HEK293T (cell line): ENCODE results near the gene NEK10.

Source experiments
- CTCF ChIA-PET: fragments of 350-600 bp; formaldehyde crosslinking; extraction: SDS; loops from one replicate; lab custom pipeline; 2021; ENCODE audit warnings: antibody characterized with exemption, inconsistent platforms; lab: Yijun Ruan, JAX
- POLR2A ChIA-PET: fragments of 350-600 bp; formaldehyde crosslinking; extraction: SDS; loops from one replicate; lab custom pipeline; 2020; ENCODE audit warnings: antibody characterized with exemption, inconsistent platforms; lab: Yijun Ruan, JAX
- DNase-seq: peaks from one replicate; pipeline ENCODE4 v3.0.0; 2012; ENCODE audit warnings: mixed read lengths; ENCODE audit errors: extremely low spot score
- ARNT ChIP-seq: fragments of 450-650 bp; IDR thresholded peaks from 2 replicates; pipeline ENCODE4 v1.6.1; 2017; ENCODE audit warnings: mild to moderate bottlenecking
- BHLHE40 ChIP-seq: fragments of 450-650 bp; IDR thresholded peaks from 2 replicates; pipeline ENCODE4 v1.6.1; 2016; ENCODE audit warnings: mild to moderate bottlenecking, moderate library complexity, borderline replicate concordance
- CTBP1 ChIP-seq: fragments of 450-650 bp; IDR thresholded peaks from 2 replicates; pipeline ENCODE4 v1.6.1; 2016; ENCODE audit warnings: borderline replicate concordance
- ELF4 ChIP-seq: fragments of 450-650 bp; IDR thresholded peaks from 2 replicates; pipeline ENCODE4 v1.6.1; 2017; ENCODE audit warnings: antibody characterized with exemption
- FOXA1 ChIP-seq: fragments of 450-650 bp; IDR thresholded peaks from 2 replicates; pipeline ENCODE4 v1.6.1; 2016; ENCODE audit warnings: mild to moderate bottlenecking
- FOXK2 ChIP-seq: fragments of 450-650 bp; IDR thresholded peaks from 2 replicates; pipeline ENCODE4 v1.6.1; 2016; ENCODE audit warnings: mild to moderate bottlenecking
- FOXM1 ChIP-seq: fragments of 450-650 bp; IDR thresholded peaks from 2 replicates; pipeline ENCODE4 v1.6.1; 2017; ENCODE audit warnings: mild to moderate bottlenecking, borderline replicate concordance
- HDGF ChIP-seq: fragments of 450-650 bp; IDR thresholded peaks from 2 replicates; pipeline ENCODE4 v1.6.1; 2017; ENCODE audit warnings: antibody characterized with exemption, borderline replicate concordance
- L3MBTL2 ChIP-seq: fragments of 450-650 bp; conservative IDR thresholded peaks from 2 replicates; pipeline ENCODE4 v1.6.1; 2016; ENCODE audit warnings: mild to moderate bottlenecking
- LEF1 ChIP-seq: fragments of 450-650 bp; IDR thresholded peaks from 2 replicates; pipeline ENCODE4 v1.6.1; 2017; ENCODE audit warnings: mild to moderate bottlenecking, borderline replicate concordance
- NFRKB ChIP-seq: fragments of 450-650 bp; IDR thresholded peaks from 2 replicates; pipeline ENCODE4 v1.6.1; 2016; ENCODE audit warnings: mild to moderate bottlenecking, moderate library complexity
- PKNOX1 ChIP-seq: fragments of 450-650 bp; IDR thresholded peaks from 2 replicates; pipeline ENCODE4 v1.6.1; 2016
- SP1 ChIP-seq: fragments of 450-650 bp; IDR thresholded peaks from 2 replicates; pipeline ENCODE4 v1.6.1; 2017
- SUZ12 ChIP-seq: fragments of 450-650 bp; IDR thresholded peaks from 2 replicates; pipeline ENCODE4 v1.6.1; 2016; ENCODE audit warnings: mild to moderate bottlenecking
- TARDBP ChIP-seq: fragments of 450-650 bp; IDR thresholded peaks from 2 replicates; pipeline ENCODE4 v1.6.1; 2016
- ZNF384 ChIP-seq: fragments of 450-650 bp; IDR thresholded peaks from 2 replicates; pipeline ENCODE4 v1.6.1; 2016

NEK10 gene

GRCh38 chr3:27326202-27326601, 43.0 kb downstream of the NEK10 start:
- ChIA-PET CTCF (no interaction called here), POLR2A (no interaction called here)
- DNase-seq = no peak
- TF ChIP-seq NFRKB (no peak), SUZ12 (no peak), ZNF384 (no peak), FOXM1 (no peak), L3MBTL2 (no peak), PKNOX1 (no peak), SP1 (no peak), ARNT (no peak), FOXK2 (no peak), ELF4 (no peak), HDGF (no peak), FOXA1 (no peak), TARDBP (no peak), BHLHE40 (no peak)

GRCh38 chr3:27325419-27325818, 43.8 kb downstream of the NEK10 start:
- TF ChIP-seq HDGF = no peak
- no peak for TF ChIP-seq BHLHE40
- no peak for TF ChIP-seq PKNOX1
- TF ChIP-seq FOXM1 = no peak
- no peak for TF ChIP-seq LEF1
- no peak for TF ChIP-seq CTBP1
- TF ChIP-seq NFRKB = no peak
- no peak for TF ChIP-seq L3MBTL2
- no peak for TF ChIP-seq SUZ12
- no peak for TF ChIP-seq SP1
- TF ChIP-seq FOXA1 = no peak
- TF ChIP-seq FOXK2 = no peak
- TF ChIP-seq ELF4 = no peak
- TF ChIP-seq TARDBP = no peak
- no peak for TF ChIP-seq ARNT
- ChIA-PET CTCF (interaction anchor here (0.8 kb wide), 1 partner anchor 24 kb away, joined by 3 read pairs; no protein-coding TSS in a partner anchor), POLR2A (no interaction called here)
- DNase-seq = peak; percentile 11

GRCh38 chr3:27324686-27325085, 44.5 kb downstream of the NEK10 start:
- ChIA-PET CTCF (interaction anchor here (0.8 kb wide), 1 partner anchor 25 kb away, joined by 3 read pairs; no protein-coding TSS in a partner anchor), POLR2A (no interaction called here)
- no peak for DNase-seq
- no peak for TF ChIP-seq ELF4
- TF ChIP-seq SUZ12 = no peak
- no peak for TF ChIP-seq FOXK2
- no peak for TF ChIP-seq FOXA1

- TF ChIP-seq NFRKB (no peak), SUZ12 (no peak), CTBP1 (no peak), L3MBTL2 (no peak), ELF4 (no peak), PKNOX1 (no peak), LEF1 (no peak), FOXK2 (no peak), BHLHE40 (no peak), HDGF (no peak)
- no peak for DNase-seq
- ChIA-PET POLR2A (no interaction called here), CTCF (interaction anchor here (0.6 kb wide), 1 partner anchor 35 kb away, joined by 3 read pairs; no protein-coding TSS in a partner anchor)
Observed at GRCh38 chr3:27323087-27323570, 46.1 kb downstream of the NEK10 start.

- POLR2A ChIA-PET = no interaction called here
- no peak for DNase-seq
- CTCF ChIA-PET = interaction anchor here (0.6 kb wide), 1 partner anchor 469 kb away, joined by 4 read pairs; no protein-coding TSS in a partner anchor
- no peak for TF ChIP-seq PKNOX1
- TF ChIP-seq FOXA1 = no peak
- TF ChIP-seq FOXM1 = no peak
- no peak for TF ChIP-seq TARDBP
- no peak for TF ChIP-seq FOXK2
- no peak for TF ChIP-seq HDGF
- no peak for TF ChIP-seq LEF1
- no peak for TF ChIP-seq ARNT
- TF ChIP-seq CTBP1 = no peak
- TF ChIP-seq ELF4 = no peak
Observed at GRCh38 chr3:27322634-27323033, 46.5 kb downstream of the NEK10 start.

GRCh38 chr3:27319847-27320526, 49.2 kb downstream of the NEK10 start:
- TF ChIP-seq TARDBP (no peak), BHLHE40 (no peak)
- DNase-seq = no peak
- CTCF ChIA-PET = no interaction called here
- POLR2A ChIA-PET = no interaction called here
